ENCODE measurements around the gene FAM98B.
A peak's percentile ranks its signal among the peaks of the same experiment; 100 is the strongest.

The FAM98B gene

DNA sequence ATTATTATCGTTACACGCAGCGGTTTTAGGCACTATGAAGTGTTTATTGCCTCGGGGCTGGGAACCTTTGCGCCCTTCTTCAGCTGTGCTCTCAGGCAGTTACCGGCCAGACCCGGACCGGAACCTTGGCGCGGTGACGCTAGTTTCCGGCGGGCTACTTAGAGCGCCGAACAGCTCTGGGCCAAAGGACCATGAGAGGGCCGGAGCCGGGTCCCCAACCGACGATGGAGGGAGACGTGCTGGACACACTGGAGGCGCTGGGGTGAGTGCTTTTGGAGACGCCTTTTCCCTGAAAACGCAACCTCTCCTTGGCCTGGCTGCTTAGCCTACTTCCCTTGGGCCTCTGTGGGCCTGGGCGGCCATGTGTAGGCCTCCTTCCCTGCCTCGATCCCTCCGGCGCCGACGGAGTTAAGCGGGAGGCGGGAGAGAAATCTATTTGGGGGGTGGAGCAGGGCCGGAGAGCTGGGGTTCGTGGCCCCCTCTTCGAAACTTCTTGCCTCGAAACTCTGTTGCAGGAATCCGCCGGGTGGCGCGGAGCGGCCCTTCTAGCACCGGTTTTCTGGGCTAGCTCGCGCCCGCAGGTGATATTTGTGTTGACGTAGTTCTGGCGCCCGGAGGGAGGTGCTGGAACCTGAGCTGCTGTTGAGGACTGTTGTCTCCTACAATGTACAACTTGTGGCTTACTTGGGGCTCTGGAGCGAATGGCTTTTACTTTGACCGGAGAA lies at the start of gene FAM98B:
Gene FAM98B, plus strand, starts transcription at position 157 of the 725 bp plus-strand sequence. Its CDS starts 35 bp downstream, at position 192.
- TF ChIP-seq, protein P1, sequence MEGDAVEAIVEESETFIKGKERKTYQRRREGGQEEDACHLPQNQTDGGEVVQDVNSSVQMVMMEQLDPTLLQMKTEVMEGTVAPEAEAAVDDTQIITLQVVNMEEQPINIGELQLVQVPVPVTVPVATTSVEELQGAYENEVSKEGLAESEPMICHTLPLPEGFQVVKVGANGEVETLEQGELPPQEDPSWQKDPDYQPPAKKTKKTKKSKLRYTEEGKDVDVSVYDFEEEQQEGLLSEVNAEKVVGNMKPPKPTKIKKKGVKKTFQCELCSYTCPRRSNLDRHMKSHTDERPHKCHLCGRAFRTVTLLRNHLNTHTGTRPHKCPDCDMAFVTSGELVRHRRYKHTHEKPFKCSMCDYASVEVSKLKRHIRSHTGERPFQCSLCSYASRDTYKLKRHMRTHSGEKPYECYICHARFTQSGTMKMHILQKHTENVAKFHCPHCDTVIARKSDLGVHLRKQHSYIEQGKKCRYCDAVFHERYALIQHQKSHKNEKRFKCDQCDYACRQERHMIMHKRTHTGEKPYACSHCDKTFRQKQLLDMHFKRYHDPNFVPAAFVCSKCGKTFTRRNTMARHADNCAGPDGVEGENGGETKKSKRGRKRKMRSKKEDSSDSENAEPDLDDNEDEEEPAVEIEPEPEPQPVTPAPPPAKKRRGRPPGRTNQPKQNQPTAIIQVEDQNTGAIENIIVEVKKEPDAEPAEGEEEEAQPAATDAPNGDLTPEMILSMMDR (IDR thresholded peaks at IDR 0.05) = no peak
- Histone ChIP-seq H3K27ac (peak within 1 kb of the TSS; percentile 58), H3K4me3 (ENCODE audit: low read depth in 1 of 2, low read length in 1 of 2) (peak within 1 kb of the TSS; percentile 82 to 83), H3K9me3 (no peaks in the 10 kb centered on the region), H3K4me1 (ENCODE audit: control insufficient read depth in 1 of 2, insufficient read depth in 1 of 2, low read depth in 1 of 2, low read length in 1 of 2) (peaks cover 10% of the 10 kb centered on the region in 2 experiments), H3K36me3 (no peaks in the 10 kb centered on the region), H3K27me3 (no peaks in the 10 kb centered on the region)

DNA sequence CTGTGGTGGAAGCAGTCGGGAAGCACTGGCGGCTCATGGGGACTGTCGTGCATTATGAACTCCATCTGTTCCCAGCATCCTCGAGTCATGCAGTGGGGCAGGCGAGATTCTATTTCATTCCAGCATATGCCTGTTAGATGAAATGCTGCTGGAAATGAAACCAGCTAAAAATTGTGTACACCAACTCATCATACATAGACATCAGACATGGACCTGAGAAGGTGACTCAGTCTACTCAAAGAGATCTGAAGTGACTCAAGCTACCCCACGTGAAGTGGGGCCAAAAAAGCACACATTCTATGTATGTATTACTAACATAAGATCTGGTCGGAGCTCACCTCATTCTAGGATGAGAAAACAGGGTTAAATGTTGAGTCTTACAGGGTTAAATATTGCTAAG lies 47.5 kb upstream of the FAM98B start:
- TF ChIP-seq, protein P1 (IDR thresholded peaks at IDR 0.05) = no peak
- no peaks in the 10 kb centered on the region for H3K36me3 ChIP-seq
- no peaks in the 10 kb centered on the region for H3K9me3 ChIP-seq
- H3K27me3 ChIP-seq = no peaks in the 10 kb centered on the region
- no peak overlapping the region for H3K27ac ChIP-seq
- H3K4me1 ChIP-seq (ENCODE audit: control insufficient read depth in 1 of 2, insufficient read depth in 1 of 2, low read depth in 1 of 2, low read length in 1 of 2) = no peaks in the 10 kb centered on the region
- H3K4me3 ChIP-seq (ENCODE audit: low read depth in 1 of 2, low read length in 1 of 2) = no peak overlapping the region

DNA sequence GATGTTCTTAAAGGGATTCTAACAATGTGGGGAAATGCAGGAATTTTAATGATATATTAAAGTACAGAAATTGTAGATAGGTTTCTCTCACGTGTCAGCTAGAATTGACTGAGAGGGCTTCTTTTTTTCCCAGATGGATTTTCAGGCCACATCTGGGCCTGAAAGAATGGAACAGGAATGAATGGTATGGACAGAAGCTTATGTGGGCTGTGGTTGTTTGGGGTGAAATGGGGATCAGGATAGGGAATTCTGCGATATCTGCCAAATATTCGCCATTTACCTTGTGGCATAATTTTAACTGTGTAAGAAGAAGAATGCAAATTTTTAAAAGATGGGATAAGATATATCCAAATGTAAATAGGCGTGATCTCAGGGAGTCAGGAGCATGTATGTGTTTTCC lies 45.4 kb upstream of the FAM98B start:
- TF ChIP-seq, protein P1 (IDR thresholded peaks at IDR 0.05) = no peak
- no peaks in the 10 kb centered on the region for H3K36me3 ChIP-seq
- no peak overlapping the region for H3K4me3 ChIP-seq (ENCODE audit: low read depth in 1 of 2, low read length in 1 of 2)
- no peaks in the 10 kb centered on the region for H3K4me1 ChIP-seq (ENCODE audit: control insufficient read depth in 1 of 2, insufficient read depth in 1 of 2, low read depth in 1 of 2, low read length in 1 of 2)
- no peaks in the 10 kb centered on the region for H3K27me3 ChIP-seq
- H3K9me3 ChIP-seq = no peaks in the 10 kb centered on the region
- H3K27ac ChIP-seq = no peak overlapping the region

DNA sequence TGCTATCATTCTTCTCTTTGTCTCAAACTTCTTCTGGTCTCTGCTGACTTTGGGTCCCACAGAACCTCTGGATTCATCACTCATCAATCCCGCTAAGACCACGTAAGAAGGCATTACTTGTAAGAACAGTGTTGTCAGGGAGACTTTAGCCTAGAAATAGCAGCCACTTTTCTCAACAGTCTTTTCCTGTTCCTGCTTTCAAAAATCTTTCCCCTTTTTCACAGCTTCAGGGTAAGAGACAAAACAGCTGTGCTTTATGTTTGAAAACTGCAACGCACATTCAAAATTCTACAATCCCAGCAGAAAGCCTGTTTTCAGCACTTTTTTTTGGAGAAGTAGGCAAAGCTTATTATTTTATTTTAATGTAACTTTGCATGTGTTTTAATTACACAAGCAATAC lies 42.0 kb upstream of the FAM98B start:
- Histone ChIP-seq H3K9me3 (no peaks in the 10 kb centered on the region), H3K36me3 (no peaks in the 10 kb centered on the region), H3K27ac (no peak overlapping the region), H3K4me3 (ENCODE audit: low read depth in 1 of 2, low read length in 1 of 2) (no peak overlapping the region), H3K27me3 (no peaks in the 10 kb centered on the region), H3K4me1 (ENCODE audit: control insufficient read depth in 1 of 2, insufficient read depth in 1 of 2, low read depth in 1 of 2, low read length in 1 of 2) (no peaks in the 10 kb centered on the region)
- TF ChIP-seq, protein P1 (IDR thresholded peaks at IDR 0.05) = no peak

DNA sequence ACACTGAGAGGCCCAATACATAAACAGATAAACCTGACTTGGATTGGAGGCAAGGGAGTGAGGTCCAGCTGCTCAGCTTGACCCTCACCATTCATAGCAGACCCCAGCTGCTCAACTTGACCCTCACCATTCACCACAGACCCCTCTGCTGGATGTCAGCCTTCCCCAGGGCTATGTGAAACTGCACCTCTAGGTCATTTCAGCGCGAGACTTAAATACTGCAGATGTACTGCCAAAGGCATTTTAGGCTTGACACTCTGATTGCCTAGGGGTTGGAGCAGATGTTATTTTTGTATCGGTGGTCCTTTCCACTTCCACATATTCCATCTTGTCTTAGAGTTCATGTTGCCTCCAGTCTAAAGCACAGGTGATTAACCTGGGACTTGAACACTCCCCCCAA lies 41.5 kb upstream of the FAM98B start:
- no peak overlapping the region for H3K4me3 ChIP-seq (ENCODE audit: low read depth in 1 of 2, low read length in 1 of 2)
- no peaks in the 10 kb centered on the region for H3K4me1 ChIP-seq (ENCODE audit: control insufficient read depth in 1 of 2, insufficient read depth in 1 of 2, low read depth in 1 of 2, low read length in 1 of 2)
- no peaks in the 10 kb centered on the region for H3K36me3 ChIP-seq
- H3K27me3 ChIP-seq = no peaks in the 10 kb centered on the region
- no peak overlapping the region for H3K27ac ChIP-seq
- TF ChIP-seq, protein P1 (IDR thresholded peaks at IDR 0.05) = no peak
- no peaks in the 10 kb centered on the region for H3K9me3 ChIP-seq

Measured in neutrophil (primary cell).